HG03066 (cell line): ENCODE data around the gene LRP11.
"Not testable (repeated sequence)": the region's sequence is repeated elsewhere in the genome, so short reads cannot be mapped to it uniquely, and the experiment has no call there.

Source experiments
- ATAC-seq: cut with Tn5 transposase; IDR thresholded peaks from one replicate; pipeline ENCODE4 v1.9.1; 2021; ENCODE audit warnings: low read depth; ENCODE audit not compliant: unreplicated experiment

Gene LRP11

GRCh38 chr6:149852881-149853280, 11.3 kb downstream of the LRP11 start:
- ATAC-seq, result no peak

- no peak for ATAC-seq
Measured at GRCh38 chr6:149852180-149852579, 12.0 kb downstream of the LRP11 start.

DNA sequence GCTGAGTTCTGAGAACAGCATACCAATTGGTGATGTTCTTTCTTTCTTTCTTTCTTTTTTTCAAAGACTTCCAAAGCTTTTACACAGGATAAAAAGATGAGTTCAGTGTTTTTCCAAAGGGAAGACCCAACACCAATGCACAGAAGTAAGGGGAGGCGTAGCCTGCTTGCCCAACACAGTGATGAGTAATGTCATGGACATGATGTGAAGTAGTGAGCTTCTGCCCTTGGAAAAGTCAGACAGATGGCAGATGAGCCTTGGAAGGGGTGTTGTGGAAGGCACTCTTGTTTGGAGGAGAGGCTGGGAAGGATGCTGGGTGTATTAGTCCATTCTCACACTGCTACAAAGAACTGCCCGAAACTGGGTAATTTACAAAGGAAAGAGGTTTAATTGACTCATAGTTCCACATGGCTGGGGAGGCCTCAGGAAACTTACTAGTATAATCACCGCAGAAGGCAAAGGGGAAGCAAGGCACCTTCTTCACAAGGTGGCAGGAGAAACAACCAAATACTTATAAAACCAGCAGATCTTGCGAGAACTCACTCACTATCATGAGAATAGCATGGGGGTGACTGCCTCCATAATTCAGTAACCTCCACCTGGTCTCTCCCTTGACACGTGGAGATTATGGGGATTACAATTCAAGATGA, 12.6 kb downstream of the LRP11 start:
- ATAC-seq, result no peak

DNA sequence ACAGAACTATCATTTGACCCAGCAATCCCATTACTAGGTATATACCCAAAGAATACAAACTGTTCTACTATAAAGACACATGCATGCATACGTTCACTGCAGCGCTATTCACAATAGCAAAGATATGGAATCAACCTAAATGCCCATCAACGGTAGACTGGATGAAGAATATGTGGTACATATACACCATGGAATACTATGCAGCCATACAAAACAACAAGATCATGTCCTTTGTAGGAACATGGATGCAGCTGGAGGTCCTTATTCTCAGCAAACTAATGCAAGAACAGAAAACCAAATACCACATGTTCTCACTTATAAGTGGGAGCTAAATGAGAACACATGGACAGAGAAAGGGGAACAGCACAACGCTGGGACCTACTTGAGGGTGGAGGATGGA, 15.8 kb downstream of the LRP11 start:
- not testable (repeated sequence) for ATAC-seq

- ATAC-seq, result no peak
Measured at GRCh38 chr6:149847939-149848267, 16.3 kb downstream of the LRP11 start.

DNA sequence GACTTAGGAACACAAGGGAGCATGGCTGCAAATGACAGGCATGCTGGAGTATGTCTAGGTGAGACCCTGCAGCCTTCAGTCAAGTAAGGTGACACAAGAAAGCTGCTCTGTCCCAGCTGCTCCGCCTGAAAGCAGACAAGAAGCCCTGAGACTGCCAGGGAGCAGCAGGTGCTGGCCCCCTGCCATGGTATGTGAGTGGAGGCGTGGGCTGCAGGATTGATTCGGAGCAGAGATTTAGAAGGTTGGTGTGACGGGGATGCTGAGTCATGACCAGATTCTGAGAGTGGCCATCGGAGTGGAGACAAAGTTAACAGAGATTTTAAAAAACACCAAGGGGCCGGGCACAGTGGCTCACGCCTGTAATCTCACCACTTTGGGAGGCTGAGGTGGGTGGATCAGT, 17.8 kb downstream of the LRP11 start:
- no peak for ATAC-seq

GRCh38 chr6:149845549-149845948, 18.6 kb downstream of the LRP11 start:
- no peak for ATAC-seq

GRCh38 chr6:149844480-149844879, 19.7 kb downstream of the LRP11 start:
- ATAC-seq, result no peak

DNA sequence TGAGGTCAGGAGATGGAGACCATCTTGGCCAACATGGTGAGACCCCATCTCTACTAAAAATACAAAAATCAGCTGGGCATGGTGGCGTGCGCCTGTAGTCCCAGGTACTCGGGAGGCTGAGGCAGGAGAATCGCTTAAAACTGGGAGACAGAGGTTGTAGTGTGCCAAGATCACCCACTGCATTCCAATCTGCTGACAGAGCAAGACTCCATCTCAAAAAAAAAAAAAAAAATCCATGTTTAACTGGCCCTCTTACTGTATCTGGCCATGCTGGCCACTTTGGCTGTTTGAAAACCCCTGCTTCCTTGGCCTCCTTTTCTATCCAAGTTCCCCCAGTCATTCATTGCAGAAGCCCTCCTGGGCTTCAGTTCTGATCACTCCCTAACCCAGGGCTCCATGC, 20.1 kb downstream of the LRP11 start:
- not testable (repeated sequence) for ATAC-seq

DNA sequence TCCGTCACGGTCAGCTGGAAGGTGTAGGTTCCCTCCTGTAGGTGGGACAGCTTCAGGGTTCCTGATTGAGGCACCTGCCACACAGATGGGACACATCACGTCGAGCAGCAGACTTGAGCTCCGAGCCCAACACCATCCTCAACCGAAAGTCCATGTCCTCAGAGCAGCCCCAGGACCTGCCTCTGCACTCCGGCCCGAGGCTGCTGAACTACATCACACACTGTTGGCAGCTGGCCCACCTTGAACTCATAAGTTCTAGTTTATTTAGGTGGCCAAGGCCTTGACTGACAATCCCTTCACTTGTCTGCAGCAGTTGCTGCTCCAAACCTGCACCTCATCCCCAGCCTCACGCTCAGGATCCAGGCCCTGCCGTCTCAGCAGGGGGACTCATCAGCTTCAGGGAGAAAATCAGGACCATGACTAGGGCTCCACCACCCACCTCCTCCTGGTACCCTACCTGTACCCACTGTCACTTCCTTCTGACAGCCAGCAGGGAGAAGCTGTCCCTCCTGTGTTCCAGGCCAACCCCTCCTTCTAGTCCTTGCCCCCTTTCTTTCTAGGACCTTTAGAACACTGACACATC, 21.0 kb downstream of the LRP11 start:
- ATAC-seq, result no peak

DNA sequence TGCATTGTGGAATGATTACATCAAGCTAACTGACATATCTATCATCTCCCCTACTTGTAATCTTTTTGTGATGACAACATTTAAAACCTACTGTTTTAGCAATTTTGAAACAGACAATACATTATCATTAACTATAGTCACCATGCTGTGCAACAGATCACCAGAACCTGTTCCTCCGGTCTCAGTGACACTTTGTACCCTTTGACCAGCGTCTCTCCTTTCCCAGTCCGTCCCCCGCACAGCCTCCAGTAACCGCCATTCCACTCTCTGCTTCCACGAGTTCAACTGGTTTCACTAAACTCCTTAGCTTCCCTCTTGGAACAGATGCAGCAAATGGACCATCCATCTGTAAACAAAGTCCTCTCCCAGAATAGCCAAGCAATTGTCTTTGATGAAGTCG, 21.8 kb downstream of the LRP11 start:
- ATAC-seq, result no peak

- no peak for ATAC-seq
Measured at GRCh38 chr6:149840345-149841075, 23.6 kb downstream of the LRP11 start.

DNA sequence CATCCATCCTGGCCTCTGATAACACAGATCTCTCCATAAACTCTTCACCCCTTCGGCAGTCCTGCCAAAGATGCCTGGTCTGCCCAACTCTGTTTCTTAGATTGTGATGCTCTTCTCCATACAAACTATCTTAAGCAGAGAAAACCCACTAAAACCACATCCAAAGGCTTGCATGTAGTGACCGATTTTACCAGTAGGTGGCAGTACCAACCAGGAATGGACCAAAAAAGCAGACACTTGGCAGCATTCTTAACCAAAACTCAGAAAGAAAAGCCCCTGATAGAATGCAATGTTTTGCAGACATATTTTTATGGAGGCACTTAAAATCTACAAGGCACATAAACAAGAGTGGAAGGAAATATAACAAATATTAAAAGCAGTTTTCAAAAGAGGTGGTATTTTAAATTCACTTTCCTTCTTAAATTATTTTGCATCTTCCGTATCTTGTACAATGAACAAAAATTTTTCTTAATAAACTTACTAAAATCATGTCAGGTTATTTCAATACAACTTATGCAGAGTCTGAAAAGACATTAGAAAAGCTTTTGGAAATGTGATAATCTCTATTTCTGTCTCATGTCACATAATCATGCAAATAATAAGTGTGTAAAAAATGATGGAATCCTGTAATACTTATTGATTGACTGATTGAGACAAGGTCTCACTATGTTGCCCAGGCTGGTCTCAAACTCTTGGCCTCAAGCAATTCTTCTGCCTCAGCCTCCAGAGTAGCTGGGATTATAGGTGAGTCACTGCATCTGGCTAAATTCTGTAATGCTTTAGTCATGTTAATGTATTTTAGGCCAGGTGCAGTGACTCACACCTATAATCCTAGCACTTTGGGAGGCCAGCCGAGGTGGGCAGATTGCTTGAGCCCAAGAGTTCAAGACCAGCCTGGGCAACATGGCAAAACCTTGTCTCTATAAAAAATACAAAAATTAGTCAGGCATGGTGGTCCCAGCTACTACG, 29.4 kb downstream of the LRP11 start:
- no peak for ATAC-seq

DNA sequence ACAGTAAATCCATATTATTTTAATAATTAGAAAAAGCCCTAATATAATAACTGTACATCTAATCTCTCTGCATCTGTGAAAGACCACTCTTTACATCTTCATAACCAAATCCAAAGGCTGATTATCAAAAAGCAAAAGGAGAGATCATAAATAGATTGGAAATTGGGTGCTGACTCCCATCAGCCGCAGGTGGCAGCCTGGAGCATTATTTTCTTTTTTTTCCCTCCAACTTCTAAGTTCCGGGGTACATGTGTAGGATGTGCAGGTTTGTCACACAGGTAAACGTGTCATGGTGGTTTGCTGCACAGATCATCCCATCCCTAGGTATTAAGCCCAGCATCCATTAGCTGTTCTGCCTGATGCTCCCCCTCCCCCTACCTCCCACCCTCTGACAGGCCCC, 30.5 kb downstream of the LRP11 start:
- ATAC-seq, result no peak

DNA sequence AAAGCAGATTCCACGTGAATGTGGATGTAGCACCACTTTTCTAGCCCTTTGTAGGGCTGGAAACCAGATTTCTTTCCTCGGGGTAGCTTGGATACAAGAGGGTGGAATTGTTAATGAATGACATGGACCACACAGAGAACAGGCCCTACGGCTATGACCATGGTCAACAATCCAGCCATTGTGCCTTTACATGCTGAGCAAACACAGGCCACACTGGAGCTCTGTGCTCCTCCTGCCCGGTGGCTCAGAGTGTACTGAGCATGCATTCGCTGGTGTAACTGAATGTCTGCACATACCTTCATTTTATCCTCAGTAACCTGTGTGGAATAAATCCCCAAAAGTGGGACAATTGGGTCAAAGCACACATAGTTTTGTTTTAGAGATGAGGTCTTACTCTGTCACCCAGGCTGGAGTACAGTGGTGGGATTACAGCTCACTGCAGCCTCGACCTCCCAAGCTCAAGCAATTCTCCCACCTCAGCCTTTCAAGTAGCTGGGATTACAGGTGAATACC, 32.8 kb downstream of the LRP11 start:
- ATAC-seq, result no peak

GRCh38 chr6:149830731-149831307, 33.3 kb downstream of the LRP11 start:
- no peak for ATAC-seq

- ATAC-seq, result no peak
Measured at GRCh38 chr6:149825292-149825691, 38.9 kb downstream of the LRP11 start.

GRCh38 chr6:149823013-149823412, 41.1 kb downstream of the LRP11 start:
- ATAC-seq, result no peak

DNA sequence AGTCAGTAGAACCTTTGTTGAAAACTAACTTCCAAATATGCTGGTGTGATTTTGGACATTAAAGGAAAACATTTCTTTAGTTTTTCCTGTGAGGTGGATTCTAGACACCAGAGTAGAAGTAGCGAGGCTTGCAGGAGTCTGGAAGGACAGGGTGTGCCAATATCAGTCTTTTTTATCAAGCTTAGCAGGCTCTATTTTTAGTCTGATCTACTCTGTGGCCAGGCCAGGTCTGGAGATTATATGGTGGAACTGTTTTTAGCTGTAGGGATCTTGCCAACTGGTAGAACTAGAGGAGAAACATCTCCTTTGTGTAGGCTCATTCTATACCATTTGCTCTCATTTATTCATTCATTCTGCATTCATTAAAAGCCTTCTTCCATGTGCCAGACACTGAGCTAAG, 42.7 kb downstream of the LRP11 start:
- no peak for ATAC-seq

DNA sequence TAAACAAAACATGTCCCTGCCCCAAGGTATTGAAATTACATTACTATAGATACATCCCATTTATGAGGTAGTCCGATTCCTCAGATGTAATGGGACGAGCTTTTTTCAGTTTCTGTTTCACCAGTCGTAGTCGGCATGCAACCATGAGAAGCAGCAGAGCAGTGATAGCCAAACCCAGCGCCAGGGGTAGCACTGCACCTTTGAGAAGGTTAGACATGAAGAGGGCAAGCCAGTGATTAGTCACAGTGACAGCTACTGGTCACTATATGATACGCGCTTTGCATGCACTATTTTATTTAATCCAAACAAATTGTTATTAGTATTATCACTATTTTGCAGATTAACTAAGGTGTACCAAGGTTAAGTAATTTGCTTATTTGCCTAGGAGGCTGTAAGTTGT, 43.7 kb downstream of the LRP11 start:
- ATAC-seq, result no peak
